ENCODE data around the gene MUC4. TPM values are rescaled to one million over a fixed set of nuclear protein-coding genes. Genes with fewer than 3 reads are reported as not detected.

The MUC4 gene
- polyA plus RNA-seq, 1 of the 3 experiments (the other 2 are of a cell fraction), result 0.07 TPM

GRCh38 chr3:195802261-195802701, 9.4 kb downstream of the MUC4 start:
- TF ChIP-seq FOXJ3 (CRISPR knock-in tag; IDR thresholded peaks at IDR 0.05), result no peak
- no peak for TF ChIP-seq GATA2 (CRISPR knock-in tag; IDR thresholded peaks at IDR 0.05)
- no peak for TF ChIP-seq SMC3 (IDR thresholded peaks at IDR 0.05; ENCODE audit: low read depth, low read length)
- no peak for TF ChIP-seq NRF1 (IDR thresholded peaks at IDR 0.05; ENCODE audit: low read depth, low read length)
- TF ChIP-seq FOSL2 (IDR thresholded peaks at IDR 0.05; ENCODE audit: borderline replicate concordance, low read depth), result no peak
- TF ChIP-seq, protein P1, sequence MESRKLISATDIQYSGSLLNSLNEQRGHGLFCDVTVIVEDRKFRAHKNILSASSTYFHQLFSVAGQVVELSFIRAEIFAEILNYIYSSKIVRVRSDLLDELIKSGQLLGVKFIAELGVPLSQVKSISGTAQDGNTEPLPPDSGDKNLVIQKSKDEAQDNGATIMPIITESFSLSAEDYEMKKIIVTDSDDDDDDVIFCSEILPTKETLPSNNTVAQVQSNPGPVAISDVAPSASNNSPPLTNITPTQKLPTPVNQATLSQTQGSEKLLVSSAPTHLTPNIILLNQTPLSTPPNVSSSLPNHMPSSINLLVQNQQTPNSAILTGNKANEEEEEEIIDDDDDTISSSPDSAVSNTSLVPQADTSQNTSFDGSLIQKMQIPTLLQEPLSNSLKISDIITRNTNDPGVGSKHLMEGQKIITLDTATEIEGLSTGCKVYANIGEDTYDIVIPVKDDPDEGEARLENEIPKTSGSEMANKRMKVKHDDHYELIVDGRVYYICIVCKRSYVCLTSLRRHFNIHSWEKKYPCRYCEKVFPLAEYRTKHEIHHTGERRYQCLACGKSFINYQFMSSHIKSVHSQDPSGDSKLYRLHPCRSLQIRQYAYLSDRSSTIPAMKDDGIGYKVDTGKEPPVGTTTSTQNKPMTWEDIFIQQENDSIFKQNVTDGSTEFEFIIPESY (IDR thresholded peaks at IDR 0.05; ENCODE audit: borderline replicate concordance, low read depth), result no peak
- no peak for TF ChIP-seq JUND (IDR thresholded peaks at IDR 0.05)
- no peak for TF ChIP-seq CHD2 (IDR thresholded peaks at IDR 0.05; ENCODE audit: low read length, partially characterized antibody)
- no peak for TF ChIP-seq RFX5 (IDR thresholded peaks at IDR 0.05; ENCODE audit: low read length)
- ChIA-PET CTCF (interaction anchor here (1.0 kb wide), 1 partner anchor 13 kb away, joined by 3 read pairs; no protein-coding TSS in a partner anchor), POLR2A (no interaction called here)
- 66% methylated on average over 14 of the region's 15 CpGs for WGBS (ENCODE audit: low lambda C conversion rate)
- no peak overlapping the region for H3K9ac ChIP-seq
- H3K4me1 ChIP-seq (ENCODE audit: control insufficient read depth in 1 of 2, insufficient read depth in 2 of 2, low read depth in 1 of 2, low read length in 1 of 2), result no peaks in the 10 kb centered on the region
- no peaks in the 10 kb centered on the region for H3K9me2 ChIP-seq
- no peaks in the 10 kb centered on the region for H3K79me2 ChIP-seq (ENCODE audit: insufficient read depth)
- peaks cover 14% of the 10 kb centered on the region; the same call in 1 of the 2 replicates for H3K27me3 ChIP-seq (ENCODE audit: insufficient read depth)
- H3K36me3 ChIP-seq (replicated peaks in 1 of 2; ENCODE audit: control insufficient read depth in 1 of 2, insufficient read depth in 2 of 2, low read length in 1 of 2), result no peaks in the 10 kb centered on the region
- H4K20me1 ChIP-seq (ENCODE audit: insufficient read depth), result no peaks in the 10 kb centered on the region
- DNase-seq, result no peak
- no peak overlapping the region for H3K4me2 ChIP-seq
- H3K9me3 ChIP-seq, result no peaks in the 10 kb centered on the region
- no peaks in the 10 kb centered on the region for H3F3A ChIP-seq (replicated peaks; ENCODE audit: insufficient read depth)
- H3K4me3 ChIP-seq (ENCODE audit: low read depth in 2 of 2, low read length in 1 of 2), result no peak overlapping the region
- H2AFZ ChIP-seq (ENCODE audit: low read depth), result no peak overlapping the region
- H3K27ac ChIP-seq (ENCODE audit: low read depth in 2 of 2, low read length in 1 of 2), result no peak overlapping the region

DNA sequence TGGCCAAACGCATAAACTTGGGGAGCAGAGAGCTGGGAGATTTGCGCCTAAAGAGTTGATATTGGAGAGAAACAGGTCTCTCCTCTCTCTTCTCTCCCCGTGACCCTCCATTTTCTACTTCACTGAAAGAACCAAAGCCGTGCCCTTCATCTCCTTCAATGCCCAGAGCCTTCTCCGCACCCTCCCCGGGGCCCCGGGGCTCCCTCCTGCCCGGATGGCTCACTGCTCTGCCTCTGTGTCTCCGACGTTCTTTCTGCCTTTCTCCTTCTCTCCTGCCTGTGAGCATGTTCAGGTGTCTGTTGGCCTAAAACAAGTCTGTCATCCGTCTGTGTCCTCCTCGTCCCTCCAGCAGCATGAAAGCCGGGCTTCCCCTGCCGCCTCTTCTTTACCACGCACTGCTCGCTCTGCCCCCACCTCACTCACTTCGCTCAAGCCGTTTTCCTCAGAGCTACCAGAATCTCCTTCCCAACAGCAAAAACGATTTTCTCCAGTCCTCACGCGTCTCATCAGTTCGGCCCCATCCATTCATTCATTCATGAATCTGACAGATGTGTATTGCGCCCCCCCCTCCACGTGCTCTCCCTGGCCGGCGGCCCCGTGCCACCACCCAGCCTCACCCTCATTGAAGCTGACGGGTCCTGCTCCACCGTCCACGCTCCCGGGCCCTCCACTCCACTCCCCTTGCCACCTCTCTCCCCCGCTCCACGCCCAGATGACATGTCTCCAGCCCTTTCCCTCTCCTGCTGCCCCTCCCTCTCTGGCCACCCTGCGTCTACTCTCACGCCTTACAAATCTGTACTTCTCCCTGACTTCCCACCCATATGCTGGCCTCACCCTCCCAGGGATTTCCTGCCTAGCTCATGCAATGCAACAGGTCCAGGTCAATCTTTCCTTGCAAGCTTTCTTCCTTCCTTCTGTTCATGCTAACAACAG, 10.2 kb downstream of the MUC4 start:
- no peaks in the 10 kb centered on the region for H3K9me2 ChIP-seq
- H3K79me2 ChIP-seq (ENCODE audit: insufficient read depth), result no peaks in the 10 kb centered on the region
- no peaks in the 10 kb centered on the region for H3K36me3 ChIP-seq (replicated peaks in 1 of 2; ENCODE audit: control insufficient read depth in 1 of 2, insufficient read depth in 2 of 2, low read length in 1 of 2)
- H3F3A ChIP-seq (replicated peaks; ENCODE audit: insufficient read depth), result no peaks in the 10 kb centered on the region
- 79% methylated on average over 35 of the region's 35 CpGs for WGBS (ENCODE audit: low lambda C conversion rate)
- TF ChIP-seq MEF2A (IDR thresholded peaks at IDR 0.05; ENCODE audit: borderline replicate concordance, low read depth), result no peak
- no peak for TF ChIP-seq CTCF (IDR thresholded peaks at IDR 0.05)
- no peak for TF ChIP-seq SMC3 (IDR thresholded peaks at IDR 0.05; ENCODE audit: low read depth, low read length)
- no peak for TF ChIP-seq JUND (IDR thresholded peaks at IDR 0.05)
- TF ChIP-seq MXI1 (IDR thresholded peaks at IDR 0.05; ENCODE audit: low read depth, low read length), result no peak
- TF ChIP-seq NFIC (IDR thresholded peaks at IDR 0.05; ENCODE audit: borderline replicate concordance), result no peak
- TF ChIP-seq GATA2 (CRISPR knock-in tag; IDR thresholded peaks at IDR 0.05), result no peak
- no peaks in the 10 kb centered on the region for H4K20me1 ChIP-seq (ENCODE audit: insufficient read depth)
- no peaks in the 10 kb centered on the region for H3K9me3 ChIP-seq
- no peaks in the 10 kb centered on the region for H3K4me1 ChIP-seq (ENCODE audit: control insufficient read depth in 1 of 2, insufficient read depth in 2 of 2, low read depth in 1 of 2, low read length in 1 of 2)
- no peak overlapping the region for H3K4me2 ChIP-seq
- H2AFZ ChIP-seq (ENCODE audit: low read depth), result no peak overlapping the region
- ChIA-PET POLR2A (no interaction called here), CTCF (no interaction called here)
- H3K27me3 ChIP-seq (ENCODE audit: insufficient read depth), result peaks cover 14% of the 10 kb centered on the region; the same call in 1 of the 2 replicates
- H3K4me3 ChIP-seq (ENCODE audit: low read depth in 2 of 2, low read length in 1 of 2), result no peak overlapping the region
- no peak overlapping the region for H3K9ac ChIP-seq
- no peak overlapping the region for H3K27ac ChIP-seq (ENCODE audit: low read depth in 2 of 2, low read length in 1 of 2)
- DNase-seq, result no peak
